NT2/D1 (cell line): ENCODE results near the gene TMEM91.

Experiments
- SUZ12 ChIP-seq: IDR thresholded peaks from 2 replicates; pipeline ENCODE4 v1.6.1; 2011; ENCODE audit not compliant: insufficient read length, insufficient read depth; ENCODE audit errors: extremely low read depth
- YY1 ChIP-seq: IDR thresholded peaks from 2 replicates; pipeline ENCODE4 v1.6.1; 2011; ENCODE audit not compliant: insufficient read length, insufficient read depth

- TF ChIP-seq YY1 (no peak), SUZ12 (no peak)
Observed at GRCh38 chr19:41332000-41332399, 44.3 kb upstream of the TMEM91 start.
